Skin epidermis (tissue), 12 donors: ENCODE results near the gene OPN1SW.

Source experiments
- H3K27ac ChIP-seq, 21 experiments: fragments of 200-600 bp; sonication (generic) in 11 of 21; one replicate each; pipeline ENCODE4 v1.5.0; 2020; ENCODE audit warnings: mild to moderate bottlenecking in 3 of 21, inconsistent platforms in 2 of 21, moderate library complexity in 2 of 21
- H3K4me3 ChIP-seq, 7 experiments: fragments of 200-600 bp; sonication (generic) in 2 of 7; one replicate each; pipeline ENCODE4 v1.5.0; 2020; ENCODE audit warnings: inconsistent platforms in 2 of 7, mild to moderate bottlenecking in 2 of 7, moderate library complexity in 1 of 7

OPN1SW gene

DNA sequence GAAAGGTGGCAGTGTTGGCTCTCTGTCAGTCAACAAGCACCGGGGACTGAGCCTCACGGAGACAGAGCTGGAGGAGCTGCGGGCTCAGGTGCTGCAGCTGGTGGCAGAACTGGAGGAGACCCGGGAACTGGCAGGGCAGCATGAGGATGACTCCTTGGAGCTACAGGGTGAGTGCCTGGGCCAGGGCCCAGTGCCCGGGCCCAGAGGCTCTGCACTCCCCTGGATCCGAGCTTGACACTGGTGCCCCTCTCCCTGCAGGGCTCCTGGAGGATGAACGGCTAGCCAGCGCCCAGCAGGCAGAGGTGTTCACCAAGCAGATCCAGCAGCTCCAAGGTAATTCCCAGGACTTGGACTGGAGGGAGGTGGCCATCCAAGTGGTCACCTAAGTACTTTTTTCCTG, 18.8 kb upstream of the OPN1SW start:
- no peak overlapping the region for H3K4me3 ChIP-seq
- H3K27ac ChIP-seq = no peak overlapping the region

DNA sequence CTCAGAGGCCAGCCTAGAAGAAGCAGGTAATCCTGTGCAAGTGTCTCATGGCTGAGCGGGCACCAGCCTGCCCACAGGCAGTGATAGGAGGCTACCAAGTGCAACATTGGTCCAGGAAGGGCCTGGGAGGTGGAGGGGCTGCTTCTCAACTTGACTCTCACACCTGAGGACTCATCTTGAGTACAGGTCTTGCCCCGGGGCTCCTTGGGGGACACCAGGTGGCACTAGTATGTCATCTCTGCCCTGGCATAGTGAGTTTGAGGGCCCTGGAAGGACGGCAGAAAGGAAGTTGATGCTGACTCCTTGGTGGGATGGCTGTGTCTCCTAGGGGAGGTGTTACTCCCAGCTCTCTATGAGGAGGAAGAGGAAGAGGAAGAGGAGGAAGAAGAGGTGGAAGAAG, 18.4 kb upstream of the OPN1SW start:
- no peak overlapping the region for H3K27ac ChIP-seq
- no peak overlapping the region for H3K4me3 ChIP-seq

GRCh38 chr7:128793181-128793547, 17.6 kb upstream of the OPN1SW start:
- H3K4me3 ChIP-seq = no peak overlapping the region
- no peak overlapping the region for H3K27ac ChIP-seq

GRCh38 chr7:128792471-128793180, 17.0 kb upstream of the OPN1SW start:
- H3K4me3 ChIP-seq = no peak overlapping the region
- no peak overlapping the region for H3K27ac ChIP-seq

DNA sequence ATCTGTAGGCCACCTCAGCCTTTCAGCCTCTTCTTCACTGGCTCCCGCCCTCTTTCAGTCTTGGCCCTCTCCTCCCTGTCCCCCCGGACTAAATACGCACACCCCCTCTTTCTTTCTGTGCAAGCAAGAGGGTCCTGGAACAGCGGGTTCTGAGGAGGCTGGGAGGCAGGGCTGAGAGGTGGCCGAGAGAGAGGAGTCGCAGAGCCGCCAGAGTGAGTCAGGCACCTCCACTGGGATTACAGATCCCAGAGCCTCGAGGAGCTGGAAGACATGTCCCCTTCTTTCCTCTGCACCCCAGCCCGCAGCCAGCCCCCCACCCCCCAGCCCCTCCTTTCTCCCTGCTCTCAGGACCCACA, 16.4 kb upstream of the OPN1SW start:
- peak overlapping the region in 6 of 21 experiments; percentile 43 to 76 (median 64) for H3K27ac ChIP-seq
- H3K4me3 ChIP-seq = peak overlapping the region; percentile 59 to 81 (median 75)

GRCh38 chr7:128791121-128791971, 15.8 kb upstream of the OPN1SW start, which contains the start of gene CCDC136:
TSS of gene CCDC136 (plus strand) at chr7:128791968. CDS start at chr7:128792412, 444 bp downstream.
- H3K27ac ChIP-seq = peak within 1 kb of the TSS in 17 of 21 experiments; percentile 11 to 76 (median 43)

GRCh38 chr7:128790315-128791041, 14.9 kb upstream of the OPN1SW start:
- Histone ChIP-seq H3K4me3 (peak overlapping the region; percentile 59 to 81 (median 75)), H3K27ac (peak overlapping the region in 17 of 21 experiments; percentile 11 to 76 (median 43))

More at GRCh38 chr7:128791121-128791971, 15.8 kb upstream of the OPN1SW start, which contains the start of gene CCDC136:
- H3K4me3 ChIP-seq = peak within 1 kb of the TSS; percentile 59 to 81 (median 75)

DNA sequence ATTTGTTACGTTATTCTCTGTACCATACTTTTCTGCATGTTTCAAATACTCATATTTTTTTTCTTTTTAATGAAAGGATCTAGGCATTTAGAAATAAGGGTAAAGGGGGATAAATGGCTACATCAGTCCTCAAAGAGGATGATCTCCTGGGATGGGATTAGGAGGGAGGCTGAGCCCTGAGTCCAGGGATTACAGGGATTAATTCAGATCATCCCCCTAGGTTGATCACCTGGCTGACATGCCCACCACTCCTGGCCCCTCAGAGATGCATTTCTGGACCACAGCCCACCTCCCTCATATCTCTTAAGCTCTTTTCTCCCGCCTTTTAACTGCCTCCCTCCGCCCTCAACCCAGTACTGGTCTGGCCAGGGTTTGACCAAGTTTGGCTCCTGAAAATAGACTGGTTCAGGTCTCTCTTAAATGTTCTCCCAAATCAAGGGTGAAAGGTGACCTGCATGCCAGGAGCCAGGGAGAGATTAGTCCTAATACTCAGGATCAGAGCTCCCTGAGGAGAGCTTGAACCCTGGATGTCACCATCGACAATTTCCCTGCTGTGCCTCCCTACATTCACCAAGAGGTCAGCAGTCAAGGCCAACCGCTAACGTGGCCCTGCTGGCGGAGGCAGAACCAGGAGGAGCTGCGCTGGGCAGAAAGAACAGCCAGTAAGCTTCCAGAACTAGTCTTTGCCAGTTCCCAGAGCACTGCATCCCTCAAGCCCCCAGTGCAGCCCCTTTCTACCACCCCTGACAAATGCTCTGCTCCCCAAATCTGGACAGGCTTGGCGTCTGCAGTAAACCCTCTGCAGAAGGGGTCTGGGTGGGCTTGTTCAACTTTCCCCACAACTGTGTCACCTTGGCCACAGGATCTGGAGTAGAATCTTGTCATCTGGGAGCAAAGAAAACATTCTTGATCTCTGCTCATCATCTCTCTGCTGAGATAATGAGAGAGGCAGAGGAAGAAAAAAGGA, 13.1 kb upstream of the OPN1SW start:
- Histone ChIP-seq H3K4me3 (no peak overlapping the region), H3K27ac (no peak overlapping the region)

- Histone ChIP-seq H3K27ac (no peak overlapping the region), H3K4me3 (no peak overlapping the region)
Measured at GRCh38 chr7:128785738-128786137, 10.1 kb upstream of the OPN1SW start.

DNA sequence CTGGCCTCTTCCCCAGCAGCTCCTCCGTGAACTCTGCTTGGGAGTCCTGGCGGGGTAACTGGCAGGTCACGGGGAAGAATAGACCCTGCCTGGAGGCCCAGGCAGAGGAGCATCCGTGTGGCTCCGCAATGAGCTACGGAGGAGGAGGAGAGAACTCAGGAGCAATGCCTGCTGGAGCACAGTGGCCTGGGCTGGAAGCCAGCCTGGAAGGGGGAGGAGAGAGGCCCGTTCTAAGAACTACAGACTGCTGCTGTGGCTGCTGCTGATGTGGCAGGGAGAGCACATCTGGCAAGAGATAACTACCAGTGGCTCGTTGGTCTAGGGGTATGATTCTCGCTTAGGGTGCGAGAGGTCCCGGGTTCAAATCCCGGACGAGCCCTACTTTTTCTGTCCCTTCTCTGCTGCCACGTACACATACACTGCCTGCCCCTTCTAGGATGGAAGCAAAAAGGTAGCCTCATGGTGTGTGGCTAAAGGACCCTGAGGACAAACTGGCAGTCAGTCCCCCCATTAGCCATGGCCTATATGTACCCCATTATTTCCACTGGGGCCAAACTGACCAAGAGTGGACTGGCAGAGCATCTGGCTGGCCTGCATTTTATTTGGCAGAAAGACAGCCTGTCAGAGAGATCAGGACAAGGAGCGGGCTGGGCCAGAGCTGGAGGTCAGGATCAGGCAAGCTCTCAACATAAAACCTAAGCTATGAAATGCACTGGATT, 7.7 kb upstream of the OPN1SW start:
- no peak overlapping the region for H3K27ac ChIP-seq
- no peak overlapping the region for H3K4me3 ChIP-seq

DNA sequence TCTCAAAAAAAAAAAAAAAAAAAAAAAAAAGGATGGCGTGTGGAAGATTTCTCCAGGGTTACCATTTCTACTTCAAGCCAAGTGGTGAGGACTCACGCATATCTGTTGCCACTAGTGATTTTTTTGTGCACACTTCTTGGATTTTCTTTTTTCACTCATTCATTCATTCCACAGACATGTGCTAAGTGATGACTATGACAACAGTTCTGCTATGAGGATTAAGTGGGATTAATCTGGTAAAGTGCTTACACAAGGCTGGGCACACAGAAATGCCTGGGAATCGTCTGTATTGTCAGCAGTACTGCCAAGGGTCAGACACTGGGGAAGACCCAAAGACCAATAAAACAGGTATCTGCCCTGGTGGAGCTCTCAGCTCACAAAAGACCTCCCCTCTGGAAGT, 6.3 kb upstream of the OPN1SW start:
- Histone ChIP-seq H3K4me3 (no peak overlapping the region), H3K27ac (peak overlapping the region in 1 of 21 experiments; percentile 26)

- Histone ChIP-seq H3K4me3 (no peak overlapping the region), H3K27ac (peak overlapping the region in 1 of 21 experiments; percentile 55)
Measured at GRCh38 chr7:128781126-128781525, 5.5 kb upstream of the OPN1SW start.

DNA sequence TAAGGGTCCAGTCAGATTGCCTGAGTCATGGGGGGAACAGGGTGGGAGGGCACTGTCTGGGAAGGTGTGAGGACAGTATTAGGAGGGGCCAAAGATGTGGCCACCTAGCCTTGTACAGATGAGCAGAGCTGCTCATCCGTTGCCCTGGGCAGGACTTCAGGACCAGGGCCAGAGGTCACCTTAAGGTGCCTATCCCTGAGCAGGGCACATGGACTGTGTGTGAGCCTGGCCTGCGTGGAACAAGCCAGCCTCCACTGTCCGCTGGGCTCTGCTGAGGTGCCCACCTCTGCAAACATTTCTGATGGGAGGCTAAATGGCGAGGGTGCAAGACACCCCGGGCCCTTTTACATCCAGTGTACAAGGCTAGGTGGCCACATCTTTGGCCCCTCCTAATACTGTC, 3.4 kb upstream of the OPN1SW start:
- H3K4me3 ChIP-seq = no peak overlapping the region
- no peak overlapping the region for H3K27ac ChIP-seq

- Histone ChIP-seq H3K4me3 (no peak overlapping the region), H3K27ac (no peak overlapping the region)
Measured at GRCh38 chr7:128777156-128778123, 1.8 kb upstream of the OPN1SW start.

GRCh38 chr7:128774921-128775320, 673 bp downstream of the OPN1SW start:
- H3K4me3 ChIP-seq = no peak overlapping the region
- no peak overlapping the region for H3K27ac ChIP-seq

DNA sequence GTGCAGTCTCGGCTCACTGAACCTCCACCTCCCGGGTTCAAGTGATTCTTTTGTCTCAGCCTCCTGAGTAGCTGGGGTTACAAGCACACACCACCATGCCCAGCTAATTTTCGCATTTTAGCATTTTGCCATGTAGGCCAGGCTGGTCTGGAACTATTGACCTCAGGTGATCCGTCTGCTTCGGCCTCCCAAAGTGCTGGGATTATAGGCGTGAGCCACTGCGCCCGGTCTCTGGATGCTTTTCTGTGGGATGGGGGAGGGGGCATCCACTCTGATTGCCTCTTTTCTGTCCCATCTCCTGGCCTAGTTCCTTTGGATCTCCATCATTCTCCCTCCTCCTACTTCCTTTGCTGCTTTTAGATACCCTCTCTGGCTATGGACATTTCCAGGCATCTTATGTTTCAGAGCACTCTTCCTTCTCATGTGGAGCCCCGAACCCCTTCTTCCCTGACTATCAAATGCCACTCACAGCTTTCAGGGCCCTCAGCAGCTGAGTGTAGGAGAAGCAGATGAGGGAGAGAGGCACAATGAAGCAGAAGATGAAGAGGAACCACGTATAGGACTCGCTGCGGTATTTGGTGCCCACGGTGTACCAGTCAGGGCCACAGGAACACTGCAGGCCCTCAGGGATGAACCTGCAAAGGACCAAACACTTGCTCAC, 1.4 kb downstream of the OPN1SW start:
- Histone ChIP-seq H3K27ac (no peak overlapping the region), H3K4me3 (no peak overlapping the region)

DNA sequence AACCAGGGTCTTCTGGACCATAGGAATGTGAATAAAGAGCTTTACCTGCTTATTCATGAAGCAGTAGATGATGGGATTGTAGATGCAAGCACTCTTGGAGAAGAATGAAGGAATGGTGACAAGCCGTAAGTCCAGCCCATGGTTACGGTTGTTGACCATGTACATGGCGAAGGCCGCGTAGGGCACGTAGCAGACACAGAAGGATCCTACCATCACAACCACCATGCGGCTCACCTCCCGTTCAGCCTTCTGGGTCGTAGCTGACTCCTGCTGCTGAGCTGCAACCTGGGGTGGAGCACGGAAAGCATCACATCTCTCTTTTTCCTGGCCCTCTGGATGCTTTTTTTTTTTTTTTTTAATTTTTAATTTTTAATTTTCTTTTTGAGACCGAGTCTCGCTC, 2.0 kb downstream of the OPN1SW start:
- H3K27ac ChIP-seq = no peak overlapping the region
- H3K4me3 ChIP-seq = no peak overlapping the region
